ENCODE results near the gene NPHP1.

GRCh38 chr2:110103061-110103961, 101.5 kb downstream of the NPHP1 start:
- TF ChIP-seq, protein P1, sequence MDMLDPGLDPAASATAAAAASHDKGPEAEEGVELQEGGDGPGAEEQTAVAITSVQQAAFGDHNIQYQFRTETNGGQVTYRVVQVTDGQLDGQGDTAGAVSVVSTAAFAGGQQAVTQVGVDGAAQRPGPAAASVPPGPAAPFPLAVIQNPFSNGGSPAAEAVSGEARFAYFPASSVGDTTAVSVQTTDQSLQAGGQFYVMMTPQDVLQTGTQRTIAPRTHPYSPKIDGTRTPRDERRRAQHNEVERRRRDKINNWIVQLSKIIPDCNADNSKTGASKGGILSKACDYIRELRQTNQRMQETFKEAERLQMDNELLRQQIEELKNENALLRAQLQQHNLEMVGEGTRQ (IDR thresholded peaks at IDR 0.05; ENCODE audit: low read depth, low read length), result no peak
- TF ChIP-seq CTCF (conservative IDR thresholded peaks at IDR 0.05; ENCODE audit: low read depth, low read length) (no peak), RAD21 (IDR thresholded peaks at IDR 0.05; ENCODE audit: low read length) (no peak), MAZ (IDR thresholded peaks at IDR 0.05; ENCODE audit: borderline replicate concordance, low read depth, low read length) (no peak), POLR2A (IDR thresholded peaks at IDR 0.05; ENCODE audit: low read depth, low read length) (no peak), MXI1 (IDR thresholded peaks at IDR 0.05; ENCODE audit: borderline replicate concordance, low read depth, low read length) (no peak), CEBPB (IDR thresholded peaks at IDR 0.05; ENCODE audit: low read depth, low read length) (no peak), NFE2L2 (IDR thresholded peaks at IDR 0.05; ENCODE audit: low read depth, low read length) (no peak), RFX5 (IDR thresholded peaks at IDR 0.05; ENCODE audit: low read depth, low read length) (no peak), RCOR1 (IDR thresholded peaks at IDR 0.05; ENCODE audit: insufficient replicate concordance, low read length) (no peak), SMC3 (IDR thresholded peaks at IDR 0.05; ENCODE audit: low read depth, low read length) (no peak)
